ENCODE measurements around the gene NAA80.
"Not testable (repeated sequence)": the region's sequence is repeated elsewhere in the genome, so short reads cannot be mapped to it uniquely, and the experiment has no call there.

NAA80 gene

DNA sequence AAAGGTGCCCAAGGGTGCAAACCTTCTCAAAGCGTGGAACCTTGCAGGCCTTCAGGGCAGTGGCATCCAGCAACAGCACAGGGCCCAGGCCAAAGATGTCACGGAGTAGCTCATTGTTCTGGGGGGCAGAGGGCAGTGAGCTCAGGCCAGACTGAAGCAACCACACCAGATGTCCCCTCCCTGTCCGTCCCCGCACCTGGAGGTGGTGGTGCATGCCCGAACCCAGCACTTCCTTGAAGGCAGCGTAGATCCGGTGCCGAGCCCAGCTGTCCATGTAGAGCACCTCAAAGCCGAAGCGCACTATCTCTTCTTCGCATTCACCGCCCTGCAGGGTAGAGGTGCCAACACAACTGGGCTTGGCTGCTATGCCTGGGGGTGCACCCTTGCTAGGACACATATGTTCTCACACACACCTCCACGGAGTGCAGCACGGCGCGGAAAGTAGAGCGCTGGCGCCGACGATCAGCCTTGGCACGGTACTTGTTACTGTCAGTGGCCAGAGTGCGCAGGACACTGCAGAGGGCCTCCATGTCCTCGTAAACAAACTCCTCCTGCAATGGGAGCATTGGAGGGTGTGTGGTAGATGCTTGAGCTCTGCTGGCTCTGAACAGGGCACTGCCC is 10.7 kb downstream of the NAA80 start:
- no peak for DNase-seq

DNA sequence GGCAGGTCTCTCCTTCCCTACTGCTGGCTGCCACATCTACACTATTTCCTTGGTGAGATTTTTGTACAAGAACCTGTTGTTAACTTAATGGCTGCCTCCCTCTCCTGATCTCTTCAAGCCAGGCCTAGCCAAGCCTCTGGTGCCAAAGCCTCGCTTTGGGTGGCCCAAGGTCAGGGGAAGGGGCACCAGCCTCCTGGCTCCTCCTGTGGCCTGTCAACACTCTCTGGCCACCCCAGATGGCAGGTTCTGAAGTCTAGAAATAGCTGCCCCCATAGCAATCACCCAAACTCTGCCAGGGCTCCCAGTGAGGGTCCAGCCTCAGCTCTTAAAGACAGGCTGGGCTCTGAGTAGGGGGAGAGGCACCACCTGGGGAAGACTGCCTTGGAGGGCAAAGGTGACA is 11.9 kb downstream of the NAA80 start:
- no peak for DNase-seq

DNA sequence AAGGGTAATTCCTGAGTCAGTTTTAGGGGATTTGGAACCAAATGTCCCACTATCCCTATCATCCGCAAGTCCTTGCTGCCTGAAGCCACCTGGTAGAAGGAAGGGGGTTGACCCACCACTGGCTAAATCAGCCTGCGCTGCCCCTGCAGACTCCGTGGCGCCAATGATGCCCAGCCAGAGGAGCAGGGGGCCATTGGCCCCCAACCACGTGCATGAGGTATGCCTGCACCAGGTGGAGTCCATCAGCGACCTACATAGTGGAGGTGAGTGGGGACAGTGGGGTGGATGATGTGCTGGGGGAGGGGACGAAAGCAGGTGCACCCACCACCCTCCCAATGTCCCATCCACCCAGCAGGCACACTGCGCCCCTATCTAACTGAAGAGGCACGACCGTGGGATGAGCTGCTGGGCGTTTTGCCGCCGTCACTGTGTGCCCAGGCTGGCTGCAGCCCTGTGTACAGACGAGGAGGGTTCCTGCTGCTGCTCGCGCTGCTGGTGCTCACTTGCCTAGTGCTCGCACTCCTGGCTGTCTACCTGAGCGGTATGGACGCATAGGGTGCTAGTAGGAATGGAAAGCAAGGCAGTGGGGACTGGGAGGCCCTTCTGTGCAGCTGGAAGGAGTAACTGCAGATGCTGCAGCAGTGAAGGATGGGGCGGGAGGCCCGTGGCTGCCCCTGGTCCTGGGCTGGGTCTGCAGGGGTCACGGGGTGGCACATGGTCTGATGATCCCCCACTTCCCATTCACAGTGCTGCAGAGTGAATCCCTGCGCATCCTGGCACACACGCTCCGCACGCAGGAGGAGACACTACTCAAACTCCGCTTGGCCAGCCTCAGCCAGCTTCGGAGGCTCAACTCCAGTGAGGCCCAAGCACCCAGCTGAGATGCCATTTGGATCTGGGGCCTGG is 12.6 kb downstream of the NAA80 start:
- no peak for DNase-seq

DNA sequence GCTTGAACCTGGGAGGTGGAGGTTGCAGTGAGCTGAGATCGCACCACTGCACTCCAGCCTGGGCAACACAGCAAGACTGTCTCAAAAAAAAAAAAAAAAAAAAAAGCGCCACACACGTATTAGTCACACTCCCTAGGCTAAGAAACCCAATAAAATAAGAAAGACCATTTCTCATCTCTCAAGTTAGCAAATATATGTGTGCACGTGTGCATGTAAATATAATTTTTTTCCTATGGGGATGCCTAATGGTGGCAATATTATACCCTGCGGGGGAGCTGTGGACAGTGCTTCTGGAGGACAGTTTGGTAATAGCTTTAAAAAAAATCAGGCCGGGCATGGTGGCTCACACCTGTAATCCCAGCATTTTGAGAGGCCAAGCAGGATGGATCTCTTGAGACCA is 15.1 kb downstream of the NAA80 start:
- DNase-seq = not testable (repeated sequence)

DNA sequence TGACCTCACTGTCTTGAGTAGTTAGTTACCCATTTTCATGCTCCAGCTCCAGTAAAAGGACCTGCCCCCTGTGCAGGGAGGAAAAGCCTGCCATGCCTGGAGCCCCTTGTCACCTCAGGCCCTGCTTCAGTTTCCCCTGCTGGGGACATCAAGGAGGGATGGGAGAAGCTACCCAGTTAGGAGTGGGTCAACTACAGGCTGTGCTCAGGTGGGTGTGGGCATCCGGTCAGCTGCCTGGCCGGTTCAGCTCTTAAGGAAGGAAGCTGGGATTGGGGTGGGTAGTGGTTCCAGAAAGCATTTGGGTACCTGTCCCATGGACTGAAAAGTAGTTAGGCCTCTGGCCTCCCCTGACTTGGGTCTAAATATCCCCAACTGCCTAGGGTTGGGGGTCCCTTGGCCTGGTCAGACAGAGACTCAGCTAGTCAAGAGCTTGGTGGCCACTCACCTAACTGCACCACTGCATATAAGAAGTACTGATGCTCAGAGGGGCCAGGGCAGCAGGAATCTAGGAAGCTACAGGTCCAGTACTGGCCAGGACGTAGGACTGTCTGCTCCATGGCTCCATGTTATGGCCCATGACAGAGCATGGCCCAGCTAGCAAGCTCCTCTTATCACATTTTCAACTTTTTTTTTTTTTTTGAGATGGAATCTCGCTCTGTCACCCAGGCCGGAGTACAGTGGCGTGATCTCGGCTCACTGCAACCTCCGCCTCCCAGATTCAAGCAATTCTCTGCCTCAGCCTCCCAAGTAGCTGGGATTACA is 19.8 kb downstream of the NAA80 start:
- DNase-seq = no peak

DNA sequence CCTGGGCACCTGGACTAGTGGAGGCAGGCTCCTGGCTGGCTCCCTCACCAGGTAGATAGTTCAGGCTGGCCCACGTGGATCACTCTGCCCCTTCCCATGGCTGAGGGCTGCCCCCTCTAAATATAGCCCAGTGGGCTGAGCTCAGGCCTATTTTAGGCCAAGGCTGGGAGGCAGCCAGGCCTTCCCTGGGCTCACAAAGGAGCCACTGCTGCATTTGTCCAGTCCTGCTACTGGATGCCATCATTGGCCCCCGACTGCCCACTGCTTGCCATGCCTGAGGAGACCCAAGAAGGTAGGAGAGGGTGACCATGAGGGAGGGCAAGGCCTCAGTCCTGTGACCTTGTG is 20.4 kb downstream of the NAA80 start, which contains the start of gene LSMEM2:
TSS of gene LSMEM2 (plus strand) at position 208 of the 345 bp plus-strand sequence. CDS start at position 235, 27 bp downstream.
- DNase-seq = no peak

DNA sequence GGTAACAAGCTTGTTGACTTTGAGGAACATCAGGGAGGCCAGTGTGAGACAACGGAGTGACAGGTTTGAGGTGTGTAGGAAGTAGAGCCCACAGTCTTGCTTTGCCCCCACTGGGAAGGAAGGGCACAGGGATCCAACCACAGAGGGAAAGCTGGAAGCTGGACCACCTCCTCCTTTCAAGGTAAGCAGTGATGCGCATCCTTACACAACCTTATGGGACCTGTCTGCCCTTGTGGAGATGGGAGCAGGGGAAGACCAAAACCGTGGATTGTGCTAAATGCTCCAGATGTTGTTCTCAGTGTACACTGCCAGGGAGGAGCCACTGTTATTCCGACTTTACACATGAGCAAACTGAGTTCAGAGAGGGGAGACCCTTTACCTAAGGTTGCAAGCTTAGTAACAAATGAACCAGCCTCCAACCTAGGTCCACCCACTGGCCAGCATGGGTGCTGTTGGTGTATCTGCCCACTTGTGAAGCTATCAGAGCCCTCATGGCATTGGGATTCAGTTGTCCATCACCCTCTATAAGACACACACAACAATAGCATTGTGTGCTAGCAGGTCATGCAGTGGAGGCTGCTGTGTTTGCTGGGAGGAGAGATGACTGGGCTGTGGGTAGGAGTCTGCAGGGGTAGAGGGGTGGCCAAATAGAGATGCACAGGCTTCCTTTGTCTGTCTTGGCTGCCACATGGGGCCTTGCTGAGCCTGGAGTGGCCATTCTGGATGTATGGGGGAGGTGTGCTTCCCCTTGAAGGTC is 20.9 kb downstream of the NAA80 start:
- DNase-seq = no peak

DNA sequence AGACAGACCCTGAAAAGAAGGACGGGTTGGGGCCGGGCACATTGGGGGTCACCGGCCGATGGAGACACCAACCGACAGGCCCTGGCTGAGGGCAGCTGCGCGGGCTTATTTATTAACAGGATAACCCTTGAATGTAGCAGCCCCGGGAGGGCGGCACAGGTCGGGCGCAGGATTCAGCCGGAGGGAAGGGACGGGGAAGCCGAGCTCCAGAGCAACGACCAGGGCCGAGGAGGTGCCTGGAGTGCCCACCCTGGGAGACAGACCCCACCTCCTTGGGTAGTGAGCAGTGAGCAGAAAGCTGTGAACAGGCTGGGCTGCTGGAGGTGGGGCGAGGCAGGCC is 22.5 kb downstream of the NAA80 start:
- no peak for DNase-seq

DNA sequence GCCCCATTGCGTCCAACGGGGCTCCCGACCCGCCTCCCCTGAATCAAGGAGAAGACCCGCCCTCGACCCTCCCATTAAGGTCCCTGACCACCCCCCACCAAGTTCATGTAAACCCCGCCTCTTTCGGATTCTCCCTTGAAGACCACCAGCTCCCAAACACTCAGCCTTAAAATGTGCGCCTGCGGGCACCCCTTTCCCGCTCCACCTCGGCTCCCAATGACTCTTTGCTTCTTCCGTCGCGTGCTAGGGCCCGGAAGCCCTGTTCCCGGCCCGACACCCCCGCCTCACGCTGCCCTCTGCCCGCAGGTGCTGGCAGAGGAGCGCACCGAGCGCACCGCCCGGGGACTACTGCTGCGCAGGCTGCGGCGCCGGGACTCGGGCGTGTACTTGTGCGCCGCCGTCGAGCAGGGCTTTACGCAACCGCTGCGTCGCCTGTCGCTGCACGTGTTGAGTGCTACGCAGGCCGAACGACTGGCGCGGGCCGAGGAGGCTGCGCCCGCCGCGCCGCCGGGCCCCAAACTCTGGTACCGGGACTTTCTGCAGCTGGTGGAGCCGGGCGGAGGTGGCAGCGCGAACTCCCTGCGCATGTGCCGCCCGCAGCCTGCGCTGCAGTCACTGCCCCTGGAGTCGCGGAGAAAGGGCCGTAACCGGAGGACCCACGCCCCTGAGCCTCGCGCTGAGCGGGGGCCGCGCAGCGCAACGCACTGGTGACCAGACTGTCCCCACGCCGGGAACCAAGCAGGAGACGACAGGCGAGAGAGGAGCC is 23.0 kb downstream of the NAA80 start:
- no peak for DNase-seq

DNA sequence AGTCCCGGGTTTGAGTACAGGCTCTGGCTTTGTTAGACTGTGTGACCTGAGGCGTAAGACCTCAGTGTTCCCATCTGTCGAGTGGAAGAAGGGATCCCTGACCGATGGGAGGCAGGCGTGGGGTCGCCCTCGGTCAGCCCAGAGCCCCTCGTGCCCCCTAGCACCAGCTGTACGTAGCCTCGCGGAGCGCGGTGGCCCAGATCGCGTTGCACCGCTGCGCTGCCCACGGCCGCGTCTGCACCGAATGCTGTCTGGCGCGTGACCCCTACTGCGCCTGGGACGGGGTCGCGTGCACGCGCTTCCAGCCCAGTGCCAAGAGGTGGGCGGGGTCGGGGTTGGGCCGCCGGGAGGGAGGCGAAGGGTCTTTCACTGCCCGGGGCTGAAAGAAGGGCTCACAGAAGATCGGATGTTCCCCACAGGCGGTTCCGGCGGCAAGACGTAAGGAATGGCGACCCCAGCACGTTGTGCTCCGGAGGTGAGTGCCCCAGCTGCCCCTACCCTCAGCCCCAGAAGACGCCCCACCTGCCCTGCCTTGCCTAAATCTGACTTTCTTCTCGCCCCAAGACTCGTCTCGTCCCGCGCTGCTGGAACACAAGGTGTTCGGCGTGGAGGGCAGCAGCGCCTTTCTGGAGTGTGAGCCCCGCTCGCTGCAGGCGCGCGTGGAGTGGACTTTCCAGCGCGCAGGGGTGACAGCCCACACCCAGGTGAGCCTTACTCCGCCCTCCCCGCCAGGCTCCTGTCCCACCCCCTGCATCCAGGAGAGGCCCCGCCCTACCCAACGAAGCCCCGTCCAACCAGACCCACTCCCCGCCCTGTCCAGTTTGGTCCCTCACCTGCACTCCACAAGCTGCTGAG is 23.8 kb downstream of the NAA80 start:
- DNase-seq = no peak

DNA sequence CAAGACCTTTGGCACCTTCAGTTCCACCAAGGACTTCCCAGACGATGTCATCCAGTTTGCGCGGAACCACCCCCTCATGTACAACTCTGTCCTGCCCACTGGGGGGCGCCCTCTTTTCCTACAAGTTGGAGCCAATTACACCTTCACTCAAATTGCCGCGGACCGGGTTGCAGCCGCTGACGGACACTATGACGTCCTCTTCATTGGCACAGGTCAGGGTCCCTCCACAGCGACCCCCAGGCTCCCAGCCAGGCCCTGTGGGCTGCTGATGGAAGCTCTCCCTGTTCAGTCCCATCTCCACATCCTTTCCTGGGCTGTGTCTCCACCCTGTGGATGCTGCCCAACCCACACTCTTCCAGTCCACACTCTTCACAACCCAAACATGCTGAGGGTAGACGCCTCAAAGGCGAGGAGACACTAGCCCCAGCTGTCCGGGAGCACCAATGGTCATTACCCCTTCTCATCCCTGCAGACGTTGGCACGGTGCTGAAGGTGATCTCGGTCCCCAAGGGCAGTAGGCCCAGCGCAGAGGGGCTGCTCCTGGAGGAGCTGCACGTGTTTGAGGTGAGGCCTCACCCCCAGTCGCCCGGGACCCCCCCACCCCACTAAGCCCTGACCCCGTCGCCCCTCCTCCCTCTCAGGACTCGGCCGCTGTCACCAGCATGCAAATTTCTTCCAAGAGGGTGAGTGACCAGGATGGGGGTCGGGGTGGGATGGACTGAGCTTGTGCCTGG is 24.7 kb downstream of the NAA80 start:
- DNase-seq = peak; percentile 70 to 71

DNA sequence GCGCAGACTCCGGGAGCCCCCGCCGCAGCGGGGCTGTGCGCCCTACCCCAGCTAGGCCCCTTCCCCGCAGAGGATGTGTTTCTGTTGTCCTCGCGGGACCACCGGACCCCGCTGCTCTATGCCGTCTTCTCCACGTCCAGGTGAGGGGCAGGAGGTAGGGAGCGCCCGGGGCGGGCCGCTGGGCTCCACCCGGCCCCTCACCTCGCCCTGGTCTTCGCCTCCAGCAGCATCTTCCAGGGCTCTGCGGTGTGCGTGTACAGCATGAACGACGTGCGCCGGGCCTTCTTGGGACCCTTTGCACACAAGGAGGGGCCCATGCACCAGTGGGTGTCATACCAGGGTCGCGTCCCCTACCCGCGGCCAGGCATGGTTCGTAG is 25.5 kb downstream of the NAA80 start:
- no peak for DNase-seq

DNA sequence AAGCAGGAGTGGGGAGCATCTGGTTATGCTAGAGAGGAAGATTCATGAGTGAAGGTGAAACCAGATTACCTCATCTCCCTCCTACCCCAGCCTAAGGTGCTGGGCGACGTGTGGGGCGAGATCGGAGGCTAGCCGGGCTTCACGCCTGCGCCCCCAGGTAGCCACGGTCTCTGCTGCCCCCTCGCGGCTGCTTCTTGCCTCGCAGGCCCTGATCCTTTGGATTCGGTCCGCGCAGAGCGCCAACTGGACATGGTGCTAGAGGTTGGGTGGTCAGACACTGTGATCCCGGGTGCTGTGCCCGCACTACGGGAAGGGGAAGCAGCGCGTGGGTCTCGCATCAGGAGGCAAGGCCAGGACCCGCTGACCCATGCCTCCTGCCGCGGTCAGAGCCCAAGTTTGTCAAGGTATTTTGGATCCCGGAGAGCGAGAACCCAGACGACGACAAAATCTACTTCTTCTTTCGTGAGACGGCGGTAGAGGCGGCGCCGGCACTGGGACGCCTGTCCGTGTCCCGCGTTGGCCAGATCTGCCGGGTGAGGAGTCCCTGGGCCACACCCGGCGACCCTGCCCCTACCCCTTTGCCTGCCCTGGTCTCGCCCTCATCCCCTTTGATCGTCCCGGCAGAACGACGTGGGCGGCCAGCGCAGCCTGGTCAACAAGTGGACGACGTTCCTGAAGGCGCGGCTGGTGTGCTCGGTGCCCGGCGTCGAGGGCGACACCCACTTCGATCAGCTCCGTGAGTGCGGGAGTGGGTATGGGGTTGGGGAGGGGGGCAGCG is 26.1 kb downstream of the NAA80 start:
- DNase-seq = peak; percentile 84 to 86

DNA sequence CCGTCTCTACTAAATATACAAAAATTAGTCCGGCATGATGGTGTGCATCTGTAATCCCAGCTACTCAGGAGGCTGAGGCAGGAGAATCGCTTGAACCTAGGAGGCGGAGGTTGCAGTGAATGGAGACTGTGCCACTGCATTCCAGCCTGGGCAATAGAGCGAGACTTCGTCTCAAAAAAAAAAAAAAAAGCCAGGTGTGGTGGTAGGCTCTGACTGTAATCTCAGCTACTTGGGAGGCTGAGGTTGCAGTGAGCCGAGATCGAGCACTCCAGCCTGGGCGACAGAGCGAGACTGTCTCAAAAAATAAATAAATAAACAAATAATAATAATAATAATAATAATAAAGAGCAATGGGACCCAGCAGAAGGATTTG is 26.7 kb downstream of the NAA80 start:
- DNase-seq = not testable (repeated sequence)

DNA sequence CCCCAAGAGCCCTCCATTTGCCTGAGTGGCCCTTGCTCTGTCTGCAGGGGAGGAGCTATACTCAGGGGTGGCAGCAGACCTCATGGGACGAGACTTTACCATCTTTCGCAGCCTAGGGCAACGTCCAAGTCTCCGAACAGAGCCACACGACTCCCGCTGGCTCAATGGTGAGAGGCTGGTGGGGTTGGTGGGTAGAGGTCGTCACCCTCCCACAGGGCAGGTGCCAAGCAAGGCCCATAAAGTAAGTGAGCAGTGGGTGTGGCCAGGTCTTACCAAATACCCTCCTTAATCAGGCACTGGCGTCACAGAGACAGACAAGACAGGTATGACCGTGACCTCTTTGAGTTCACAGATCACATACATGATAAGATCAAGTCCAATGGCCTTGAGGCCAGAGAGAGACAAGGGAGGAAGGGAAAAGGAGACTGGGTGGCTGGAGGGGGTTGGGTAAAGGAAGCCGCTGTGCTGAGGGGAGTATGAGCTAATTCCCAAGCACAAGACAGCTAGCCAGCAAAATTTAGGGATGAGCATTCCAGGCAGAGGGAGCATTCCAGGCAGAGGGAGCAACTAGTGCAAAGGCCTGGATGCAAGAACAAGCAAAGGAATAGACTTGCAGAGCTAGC is 27.8 kb downstream of the NAA80 start:
- no peak for DNase-seq

DNA sequence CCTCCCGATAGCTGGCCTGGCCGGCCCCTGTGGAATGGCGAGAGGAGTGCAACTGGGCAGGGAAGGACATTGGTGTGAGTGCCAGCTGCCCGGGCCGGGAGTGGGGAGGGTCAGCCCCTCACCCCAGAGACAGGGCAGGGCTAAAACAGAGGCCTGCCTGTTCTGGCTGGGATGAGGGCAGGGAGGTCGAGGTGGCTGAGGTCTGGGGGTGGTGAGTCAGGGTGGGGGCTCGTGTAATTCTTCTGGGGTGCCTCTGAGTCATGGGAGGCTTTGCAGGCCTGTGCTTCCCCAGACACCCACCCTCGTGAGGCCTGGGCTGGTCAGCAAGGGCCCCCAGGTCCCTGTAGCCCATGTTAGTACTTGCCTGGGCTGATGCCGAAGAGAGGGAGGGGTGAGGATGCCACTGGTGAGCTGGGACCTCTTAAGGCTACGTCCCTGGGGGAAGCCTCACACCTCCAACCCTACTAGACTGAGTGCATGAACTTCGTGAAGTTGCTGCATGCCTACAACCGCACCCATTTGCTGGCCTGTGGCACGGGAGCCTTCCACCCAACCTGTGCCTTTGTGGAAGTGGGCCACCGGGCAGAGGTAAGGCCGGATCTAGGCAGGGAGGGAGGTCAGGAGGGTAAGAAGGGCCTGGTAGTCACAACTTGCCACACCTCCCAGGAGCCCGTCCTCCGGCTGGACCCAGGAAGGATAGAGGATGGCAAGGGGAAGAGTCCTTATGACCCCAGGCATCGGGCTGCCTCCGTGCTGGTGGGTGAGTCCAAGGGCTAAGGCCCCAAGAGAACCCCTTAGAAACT is 28.6 kb downstream of the NAA80 start:
- DNase-seq = no peak

DNA sequence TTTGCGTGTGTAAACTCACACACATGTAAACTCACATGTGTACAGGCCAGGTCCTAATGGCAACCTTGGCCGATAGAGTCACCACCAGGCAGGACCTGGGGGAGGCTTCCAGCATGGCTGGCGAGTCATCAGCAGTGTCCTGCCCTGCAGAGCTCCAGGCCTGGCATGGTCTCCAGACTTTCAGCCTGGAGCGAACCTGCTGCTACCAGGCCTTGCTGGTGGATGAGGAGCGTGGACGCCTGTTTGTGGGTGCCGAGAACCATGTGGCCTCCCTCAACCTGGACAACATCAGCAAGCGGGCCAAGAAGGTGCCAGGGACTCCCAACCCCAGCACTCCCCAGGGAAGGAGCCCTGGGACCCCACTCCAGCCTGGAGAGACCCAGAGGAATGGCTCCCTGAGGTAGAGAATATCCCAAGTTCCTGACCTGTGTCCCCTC is 29.2 kb downstream of the NAA80 start:
- DNase-seq = no peak

DNA sequence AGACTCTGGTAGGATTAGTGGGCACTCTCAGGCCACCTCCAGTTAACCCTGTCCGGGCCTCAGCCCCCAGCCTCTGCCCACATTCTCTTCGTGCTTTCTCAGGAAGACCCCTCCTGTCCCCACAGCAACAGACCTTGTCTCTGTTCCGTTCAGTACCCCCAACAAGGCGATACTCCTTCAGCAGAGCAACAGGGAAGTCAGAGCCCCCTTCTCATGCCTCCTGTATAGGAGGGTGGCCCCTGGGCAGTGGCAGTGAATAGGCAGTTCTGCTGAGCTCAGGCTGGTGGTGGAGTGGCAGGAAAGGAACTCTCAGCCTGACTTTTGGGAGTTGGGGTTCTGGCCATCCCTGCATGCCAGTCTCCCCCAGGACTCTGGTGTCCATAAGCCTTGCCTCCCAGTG is 29.7 kb downstream of the NAA80 start:
- DNase-seq = no peak
